GM12892 (cell line): ENCODE results near the gene CYB561D2.

Experiments used
- POLR2A ChIP-seq: IDR thresholded peaks from 2 replicates; pipeline ENCODE4 v1.6.1; 2011; ENCODE audit warnings: low read depth, low read length, control low read depth
- POLR2AphosphoS5 ChIP-seq: IDR thresholded peaks from 2 replicates; pipeline ENCODE4 v1.6.1; 2011; ENCODE audit warnings: low read depth, low read length, control low read depth
- TAF1 ChIP-seq: IDR thresholded peaks from 2 replicates; pipeline ENCODE4 v1.6.1; 2011; ENCODE audit warnings: low read depth, mild to moderate bottlenecking, control low read depth, low read length, borderline replicate concordance

DNA sequence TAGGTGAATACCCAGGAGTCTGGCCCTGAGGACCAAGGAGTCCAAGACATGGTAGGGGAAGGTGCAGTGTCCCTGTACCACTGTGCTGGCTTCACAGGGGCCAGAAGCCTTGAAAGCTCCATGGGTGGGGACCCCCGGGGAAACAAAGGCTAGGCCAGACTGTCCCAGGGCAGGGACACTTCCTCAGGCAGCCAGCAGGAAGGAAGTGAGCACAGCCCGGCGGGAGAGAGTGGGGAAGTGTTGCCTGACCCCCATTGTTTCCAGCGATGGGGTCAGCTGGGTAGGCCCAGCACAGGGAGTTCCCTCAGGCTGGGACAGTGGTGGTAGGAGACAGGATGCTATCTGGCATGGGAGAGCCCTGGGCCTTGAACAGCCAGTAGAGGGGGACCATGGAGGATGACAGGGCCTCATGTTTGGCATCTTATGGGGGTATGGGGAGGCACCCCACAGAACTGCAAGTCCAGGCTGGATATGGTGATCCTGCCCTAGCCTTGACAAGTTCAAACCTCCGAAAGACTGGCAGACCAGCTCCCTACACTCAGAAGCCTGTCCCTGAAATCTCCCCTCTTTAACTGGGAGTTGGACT, 27.0 kb upstream of the CYB561D2 start:
- TF ChIP-seq POLR2A (peak; percentile 26; the same call in 1 of the 2 replicates), POLR2AphosphoS5 (no peak), TAF1 (no peak)
